ENCODE data around the gene PKD2. TPM values are rescaled to one million over a fixed set of nuclear protein-coding genes. Genes with fewer than 3 reads are reported as not detected.

PKD2 gene
- polyA plus RNA-seq, 1 of the 3 experiments (the other 2 are of a cell fraction): 44.6 TPM

- H3K9me2 ChIP-seq: no peaks in the 10 kb centered on the region
- no peaks in the 10 kb centered on the region for H3K36me3 ChIP-seq (replicated peaks in 1 of 2; ENCODE audit: control insufficient read depth in 1 of 2, insufficient read depth in 2 of 2, low read length in 1 of 2)
- H3F3A ChIP-seq (replicated peaks; ENCODE audit: insufficient read depth): no peaks in the 10 kb centered on the region
- H3K9me3 ChIP-seq: no peaks in the 10 kb centered on the region
- POLR2A ChIA-PET: no interaction called here
- H3K79me2 ChIP-seq (ENCODE audit: insufficient read depth): no peaks in the 10 kb centered on the region
- H3K9ac ChIP-seq: no peak overlapping the region
- H3K4me3 ChIP-seq (ENCODE audit: low read depth in 2 of 2, low read length in 1 of 2): no peak overlapping the region
- H3K4me2 ChIP-seq: no peak overlapping the region
- WGBS (ENCODE audit: low lambda C conversion rate): 43% methylated on average over 2 of the region's 2 CpGs
- TF ChIP-seq RCOR1 (IDR thresholded peaks at IDR 0.05; ENCODE audit: low read length): no peak
- TF ChIP-seq CTCF (IDR thresholded peaks at IDR 0.05): no peak
- no peak for TF ChIP-seq RXRA (IDR thresholded peaks at IDR 0.05; ENCODE audit: borderline replicate concordance, low read depth)
- no peak for TF ChIP-seq FOXJ3 (CRISPR knock-in tag; IDR thresholded peaks at IDR 0.05)
- TF ChIP-seq USF1 (IDR thresholded peaks at IDR 0.05; ENCODE audit: borderline replicate concordance, low read depth): no peak
- no peak for TF ChIP-seq RFX5 (IDR thresholded peaks at IDR 0.05; ENCODE audit: low read length)
- no peak for TF ChIP-seq ZBTB33 (IDR thresholded peaks at IDR 0.05; ENCODE audit: borderline replicate concordance, low read depth)
- TF ChIP-seq SIN3A (IDR thresholded peaks at IDR 0.05; ENCODE audit: borderline replicate concordance, low read depth, low read length): no peak
- TF ChIP-seq USF2 (IDR thresholded peaks at IDR 0.05; ENCODE audit: borderline replicate concordance, low read depth, low read length): no peak
- no peak for TF ChIP-seq TAF1 (IDR thresholded peaks at IDR 0.05; ENCODE audit: borderline replicate concordance, low read depth, low read length)
- no peak for TF ChIP-seq TEAD4 (IDR thresholded peaks at IDR 0.05; ENCODE audit: borderline replicate concordance, insufficient read depth)
- no peak for TF ChIP-seq YY1 (IDR thresholded peaks at IDR 0.05; ENCODE audit: low read depth)
- TF ChIP-seq RAD21 (IDR thresholded peaks at IDR 0.05; ENCODE audit: low read length): no peak
- TF ChIP-seq SMC3 (IDR thresholded peaks at IDR 0.05; ENCODE audit: low read depth, low read length): no peak
- no peak for TF ChIP-seq MEF2A (IDR thresholded peaks at IDR 0.05; ENCODE audit: borderline replicate concordance, low read depth)
- TF ChIP-seq MXI1 (IDR thresholded peaks at IDR 0.05; ENCODE audit: low read depth, low read length): no peak
- TF ChIP-seq EZH2phosphoT487 (IDR thresholded peaks at IDR 0.05; ENCODE audit: borderline replicate concordance, low read depth): no peak
- DNase-seq: no peak
- H2AFZ ChIP-seq (ENCODE audit: low read depth): no peak overlapping the region
- H4K20me1 ChIP-seq (ENCODE audit: insufficient read depth): no peaks in the 10 kb centered on the region
- no peaks in the 10 kb centered on the region; a peak in 1 of 4 replicates for H3K4me1 ChIP-seq (ENCODE audit: control insufficient read depth in 1 of 2, insufficient read depth in 2 of 2, low read depth in 1 of 2, low read length in 1 of 2)
- no peaks in the 10 kb centered on the region for H3K27me3 ChIP-seq (ENCODE audit: insufficient read depth)
- CTCF ChIA-PET: interaction anchor here (0.7 to 1.4 kb wide), 2 partner anchors 11 to 64 kb away, joined by 3 read pairs; no protein-coding TSS in a partner anchor
- H3K27ac ChIP-seq (ENCODE audit: low read depth in 2 of 2, low read length in 1 of 2): no peak overlapping the region
These were observed 89.9 kb downstream of the PKD2 start for GRCh38 chr4:88097301-88097700.

Data from SK-N-SH (cell line).